Gastrocnemius medialis (tissue), 4 donors: Measurements from ENCODE around the gene ZNF407.

Source experiments
- POLR2A ChIP-seq, 2 donors: fragments of 450-650 bp; IDR thresholded peaks; one replicate each; pipeline ENCODE4 v1.6.1; 2017; ENCODE audit warnings: antibody characterized with exemption in 2 of 2, mild to moderate bottlenecking in 2 of 2, moderate library complexity in 2 of 2
- TF ChIP-seq, protein P1 (sequence below), 5 experiments: fragments of 450-650 bp in 3 of 5; fragments of 200-600 bp in 2 of 5; sonication (generic) in 2 of 5; IDR thresholded peaks in 4 of 5; conservative IDR thresholded peaks in 1 of 5; 1 replicate in 4 of 5; 2 replicates in 1 of 5; pipeline ENCODE4 v1.5.1; 2016 to 2019; ENCODE audit warnings: antibody characterized with exemption in 5 of 5, mild to moderate bottlenecking in 3 of 5, moderate library complexity in 3 of 5

DNA sequence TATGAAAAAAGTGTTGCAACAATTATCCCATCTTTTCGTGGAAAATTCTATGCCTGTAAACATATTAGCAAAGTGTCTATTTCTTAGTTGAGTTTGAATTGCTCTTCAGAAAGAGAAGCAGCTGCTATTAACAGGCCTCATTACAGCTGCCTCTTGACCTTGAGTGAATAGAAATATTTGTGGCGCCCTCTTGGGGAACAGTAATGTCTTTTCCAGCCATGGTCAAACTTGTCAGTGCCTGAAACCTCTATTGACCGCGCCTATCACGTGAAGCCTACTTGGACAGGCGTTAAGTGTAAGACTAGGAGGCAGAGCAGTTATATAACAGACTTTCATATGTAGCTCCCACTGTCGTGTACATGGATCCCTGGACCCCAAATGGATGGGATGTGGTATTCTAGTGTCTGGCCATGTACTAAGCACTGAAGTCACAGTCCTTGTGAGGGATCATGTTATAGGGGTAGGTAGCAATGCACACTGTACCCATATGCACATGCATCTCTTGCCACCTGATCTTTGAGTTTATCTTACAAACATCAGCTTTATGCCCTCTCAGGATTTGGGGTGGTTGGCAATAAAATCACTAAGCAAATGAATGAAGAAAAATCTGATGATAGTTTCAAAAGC is 366.3 kb downstream of the ZNF407 start:
- TF ChIP-seq POLR2A (IDR thresholded peaks at IDR 0.05): no peak
- TF ChIP-seq, protein P1, sequence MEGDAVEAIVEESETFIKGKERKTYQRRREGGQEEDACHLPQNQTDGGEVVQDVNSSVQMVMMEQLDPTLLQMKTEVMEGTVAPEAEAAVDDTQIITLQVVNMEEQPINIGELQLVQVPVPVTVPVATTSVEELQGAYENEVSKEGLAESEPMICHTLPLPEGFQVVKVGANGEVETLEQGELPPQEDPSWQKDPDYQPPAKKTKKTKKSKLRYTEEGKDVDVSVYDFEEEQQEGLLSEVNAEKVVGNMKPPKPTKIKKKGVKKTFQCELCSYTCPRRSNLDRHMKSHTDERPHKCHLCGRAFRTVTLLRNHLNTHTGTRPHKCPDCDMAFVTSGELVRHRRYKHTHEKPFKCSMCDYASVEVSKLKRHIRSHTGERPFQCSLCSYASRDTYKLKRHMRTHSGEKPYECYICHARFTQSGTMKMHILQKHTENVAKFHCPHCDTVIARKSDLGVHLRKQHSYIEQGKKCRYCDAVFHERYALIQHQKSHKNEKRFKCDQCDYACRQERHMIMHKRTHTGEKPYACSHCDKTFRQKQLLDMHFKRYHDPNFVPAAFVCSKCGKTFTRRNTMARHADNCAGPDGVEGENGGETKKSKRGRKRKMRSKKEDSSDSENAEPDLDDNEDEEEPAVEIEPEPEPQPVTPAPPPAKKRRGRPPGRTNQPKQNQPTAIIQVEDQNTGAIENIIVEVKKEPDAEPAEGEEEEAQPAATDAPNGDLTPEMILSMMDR (IDR thresholded peaks at IDR 0.05 in 4 of 5, conservative IDR thresholded peaks at IDR 0.05 in 1 of 5): no peak
